Heart left ventricle (tissue), 16 donors: ENCODE measurements around the gene HOXD12. TPM values are rescaled to one million over a fixed set of nuclear protein-coding genes. Genes with fewer than 3 reads are reported as not detected.

Experiments
- ATAC-seq, 4 donors: fragments of 200-7000 bp; cut with Tn5 transposase; one replicate each; pipeline ENCODE4 v1.9.1; 2020 to 2022; ENCODE audit warnings: moderate library complexity in 4 of 4, mild to moderate bottlenecking in 3 of 4, moderate number of reproducible peaks in 1 of 4
- DNase-seq, 5 donors: peaks; one replicate each; pipeline ENCODE4 v3.0.0-alpha.2; 2020
- H3K27ac ChIP-seq, 12 donors: fragments of 200-600 bp; sonication (generic) in 4 of 12; one replicate each; pipeline versions ENCODE4 v1.5.0 to v1.8.0; 2016 to 2022; ENCODE audit warnings: mild to moderate bottlenecking in 2 of 12
- H3K27me3 ChIP-seq, 9 donors: fragments of 200-600 bp; sonication (generic) in 2 of 9; one replicate each; pipeline versions ENCODE4 v1.5.1 to v1.8.0; 2016 to 2022; ENCODE audit warnings: mild to moderate bottlenecking in 3 of 9
- H3K36me3 ChIP-seq, 9 donors: fragments of 200-600 bp; sonication (generic) in 2 of 9; one replicate each; pipeline versions ENCODE4 v1.5.0 to v1.8.0; 2018 to 2022; ENCODE audit warnings: mild to moderate bottlenecking in 2 of 9
- H3K4me1 ChIP-seq, 12 donors: fragments of 200-600 bp; sonication (generic) in 4 of 12; one replicate each; pipeline versions ENCODE4 v1.5.0 to v1.8.0; 2016 to 2022; ENCODE audit warnings: mild to moderate bottlenecking in 3 of 12
- H3K4me3 ChIP-seq, 12 donors: fragments of 200-600 bp; sonication (generic) in 4 of 12; one replicate each; pipeline versions ENCODE4 v1.5.0 to v1.8.0; 2017 to 2022; ENCODE audit warnings: mild to moderate bottlenecking in 9 of 12, moderate library complexity in 4 of 12
- H3K9me3 ChIP-seq, 12 donors: fragments of 200-600 bp; sonication (generic) in 4 of 12; one replicate each; pipeline versions ENCODE4 v1.5.0 to v1.8.0; 2016 to 2022; ENCODE audit warnings: mild to moderate bottlenecking in 1 of 12
- CTCF ChIP-seq, 12 donors: fragments of 200-600 bp; sonication (generic) in 4 of 12; IDR thresholded peaks; one replicate each; pipeline versions ENCODE4 v1.5.0 to v1.8.0; 2018 to 2022; ENCODE audit warnings: antibody characterized with exemption in 12 of 12, mild to moderate bottlenecking in 5 of 12
- POLR2A ChIP-seq, 2 donors: fragments of 450-650 bp; IDR thresholded peaks; one replicate each; pipeline ENCODE4 v1.6.1; 2017; ENCODE audit warnings: antibody characterized with exemption in 2 of 2, mild to moderate bottlenecking in 2 of 2, moderate library complexity in 2 of 2
- WGBS, 4 donors: extraction: QIAGEN DNeasy Blood & Tissue Kit in 2 of 4; methylation state at CpG; one replicate each; pipeline versions ENCODE4 v1.1.5 to v1.1.7; 2013 to 2018; 5-methylcytosine and 5-hydroxymethylcytosine counted together
- intact Hi-C, 10 donors: fragments of 100-400 bp; cut with DNase I; formaldehyde crosslinking; loops; one replicate each; pipeline versions ENCODE4 v1.11.1 to v1.14.2; 2022
- polyA plus RNA-seq, 2 donors: library from polyadenylated mRNA; stranded (reverse); fragments of 200-250 nt; gene quantifications; one replicate each; pipeline ENCODE4 v1.2.3, GENCODE V29; 2013
- total RNA-seq, 9 donors: library from RNA; depleted of rRNA in 2 of 9; stranded (reverse); fragments of >200 nt in 2 of 9; fragmentation: NEBNext Ultra II Directional in 3 of 9; extraction: Animal tissue kit (Norgen Biotek cat#: 25700) in 3 of 9; gene quantifications; one replicate each; pipeline versions ENCODE4 v1.1.0 to v1.2.4, GENCODE V29; 2016 to 2023
- donor health status: ischemic (EF 13 %, LVEDD 7.1; RV severe dilation, severe dysfunction).
- donor health status: healthy with polysubstance abuse.
- donor health status: DM: no; HTN: yes; CAD: no.
- donor health status: DM: no; HTN: no; CAD: no.
- donor health status: ischemic (EF 25% LVEDD 6.9; RV normal size, moderate dysfunction).
- donor health status: ischemic (EF 25% LVEDD 5.7; RV mildly dilated, moderate dysfunction).
- donor health status: healthy.
- donor health status: DM: yes; HTN: yes; CAD: no.
- donor health status: ischemic (EF 35%, LVEDD 5.7; RV mildly dilated, moderate dysfunction).
- donor health status: nonischemic (EF 11% LVEDD 7.7; RV severe dilation, severe dysfunction).
- donor health status: DM: yes; HTN: yes; CAD: no.
- donor health status: PGD.
- donor health status: ischemic (EF 29% LVEDD 5.4; RV normal size, mild dysfunction).
- donor health status: nonischemic (EF 23%, LVEDD 6.1; RV moderate dilation, normal function).

The HOXD12 gene
- total and polyA plus RNA-seq, 11 donors, result not detected

- ATAC-seq, result no peak
- Histone ChIP-seq H3K27me3 (peaks cover 41 to 98% (median 79%) of the 10 kb centered on the region in 9 donors), H3K36me3 (no peaks in the 10 kb centered on the region), H3K4me1 (peaks cover 0 to 34% (median 14%) of the 10 kb centered on the region in 12 donors), H3K27ac (peak overlapping the region in 6 of 12 donors; percentile 1 to 68 (median 51)), H3K9me3 (no peaks in the 10 kb centered on the region), H3K4me3 (peak overlapping the region in 2 of 12 donors; percentile 21 to 68)
- intact Hi-C loops, result loop anchor here in 3 of 10 donors (2.0 to 10.0 kb wide), 3 partner anchors 416 to 678 kb away; no protein-coding TSS in a partner anchor
- 17 to 29% (median 19%) methylated on average over 28 of the region's 28 CpGs for WGBS, 4 donors
- no peak for TF ChIP-seq CTCF (IDR thresholded peaks at IDR 0.05)
- no peak for TF ChIP-seq POLR2A (IDR thresholded peaks at IDR 0.05)
- DNase-seq, result no peak
Observed at GRCh38 chr2:176138923-176139660, 39.5 kb downstream of the HOXD12 start.

GRCh38 chr2:176139661-176140512 is 40.3 kb downstream of the HOXD12 start:
- Histone ChIP-seq H3K27me3 (peaks cover 39 to 97% (median 71%) of the 10 kb centered on the region in 9 donors), H3K4me3 (peak overlapping the region in 11 of 12 donors; percentile 43 to 69 (median 53)), H3K4me1 (peaks cover 0 to 34% (median 14%) of the 10 kb centered on the region in 12 donors), H3K27ac (peak overlapping the region in 7 of 12 donors; percentile 1 to 68 (median 48)), H3K36me3 (no peaks in the 10 kb centered on the region), H3K9me3 (no peaks in the 10 kb centered on the region)
- TF ChIP-seq CTCF (IDR thresholded peaks at IDR 0.05) (no peak), POLR2A (IDR thresholded peaks at IDR 0.05) (no peak)
- DNase-seq, result no peak
- intact Hi-C loops, result loop anchor here (1.0 to 10.0 kb wide), 14 partner anchors 37 to 677 kb away; no protein-coding TSS in a partner anchor
- no peak for ATAC-seq
- WGBS, 4 donors, result 13 to 23% (median 19%) methylated on average over 41 of the region's 41 CpGs

- H3K36me3 ChIP-seq, result no peaks in the 10 kb centered on the region
- H3K4me3 ChIP-seq, result peak overlapping the region; percentile 1 to 69 (median 52)
- DNase-seq (peak; percentile 64 to 85 (median 70)), ATAC-seq (peak; percentile 80 to 97 (median 94))
- H3K27ac ChIP-seq, result peak overlapping the region in 5 of 12 donors; percentile 32 to 68 (median 56)
- H3K4me1 ChIP-seq, result peaks cover 0 to 30% (median 14%) of the 10 kb centered on the region in 12 donors
- intact Hi-C loops, result loop anchor here (1.0 to 5.0 kb wide), 12 partner anchors 37 to 512 kb away; no protein-coding TSS in a partner anchor
- WGBS, 4 donors, result 7 to 22% (median 12%) methylated on average over 13 to 48 of the region's 48 CpGs
- no peaks in the 10 kb centered on the region for H3K9me3 ChIP-seq
- no peak for TF ChIP-seq POLR2A (IDR thresholded peaks at IDR 0.05)
- TF ChIP-seq CTCF (IDR thresholded peaks at IDR 0.05), result peak; percentile 68 to 98 (median 92)
- peaks cover 31 to 97% (median 66%) of the 10 kb centered on the region in 9 donors for H3K27me3 ChIP-seq
Observed at GRCh38 chr2:176140513-176141317, 41.1 kb downstream of the HOXD12 start.
